Endodermal cell (in vitro differentiated cells): ENCODE results near the gene CNPY3. TPM values are rescaled to one million over a fixed set of nuclear protein-coding genes. Genes with fewer than 3 reads are reported as not detected.

Source experiments
- DNase-seq: peaks from one replicate; pipeline ENCODE4 v3.0.0-alpha.2; 2017
- H3K27ac ChIP-seq: 2 replicates; pipeline ENCODE4 v1.5.1; 2013; ENCODE audit warnings: mild to moderate bottlenecking, low read depth, low read length, moderate library complexity
- H3K27me3 ChIP-seq: 2 replicates; pipeline ENCODE4 v1.6.1; 2013; ENCODE audit warnings: mild to moderate bottlenecking, low read length, moderate library complexity; ENCODE audit not compliant: insufficient read depth, control insufficient read depth, poor library complexity, severe bottlenecking
- H3K36me3 ChIP-seq: 2 replicates; pipeline ENCODE4 v1.7.0; 2013; ENCODE audit warnings: mild to moderate bottlenecking, low read length, moderate library complexity; ENCODE audit not compliant: control insufficient read depth, insufficient read depth
- H3K4me1 ChIP-seq: one replicate; pipeline ENCODE4 v1.7.0; 2013; ENCODE audit warnings: low read length; ENCODE audit not compliant: control insufficient read depth, insufficient read depth
- H3K4me3 ChIP-seq: 2 replicates; pipeline ENCODE4 v1.5.1; 2013; ENCODE audit warnings: mild to moderate bottlenecking, low read length, moderate library complexity
- H3K9ac ChIP-seq: 2 replicates; pipeline ENCODE4 v1.6.1; 2013; ENCODE audit warnings: mild to moderate bottlenecking, low read length, moderate library complexity; ENCODE audit not compliant: poor library complexity, severe bottlenecking; ENCODE audit errors: extremely low read depth
- H3K9me3 ChIP-seq: 2 replicates; pipeline ENCODE4 v1.6.1; 2013; ENCODE audit warnings: mild to moderate bottlenecking, low read length, moderate library complexity; ENCODE audit not compliant: control insufficient read depth
- H3K27ac Mint-ChIP-seq: 2 replicates; pipeline ENCODE4 v1.8.0; 2020; ENCODE audit warnings: mixed read lengths
- H3K27me3 Mint-ChIP-seq: 2 replicates; pipeline ENCODE4 v1.8.0; 2021; ENCODE audit warnings: mild to moderate bottlenecking, mixed read lengths; ENCODE audit not compliant: insufficient read depth
- H3K36me3 Mint-ChIP-seq: 2 replicates; pipeline ENCODE4 v1.8.0; 2020; ENCODE audit warnings: low read depth, mixed read lengths
- H3K4me1 Mint-ChIP-seq: 2 replicates; pipeline ENCODE4 v1.8.0; 2020; ENCODE audit warnings: mixed read lengths
- H3K4me3 Mint-ChIP-seq: 2 replicates; pipeline ENCODE4 v1.8.0; 2020; ENCODE audit warnings: mild to moderate bottlenecking, moderate library complexity, mixed read lengths
- H3K9me3 Mint-ChIP-seq: 2 replicates; pipeline ENCODE4 v1.8.0; 2020; ENCODE audit warnings: mild to moderate bottlenecking, mixed read lengths
- WGBS, 2 experiments: methylation state at CpG; one replicate each; pipeline versions ENCODE4 v1.1.5 to v1.1.7; 2013; ENCODE audit warnings: missing lambda C conversion rate in 2 of 2, mixed read lengths in 1 of 2; ENCODE audit not compliant: insufficient coverage in 1 of 2, insufficient read length in 1 of 2; 5-methylcytosine and 5-hydroxymethylcytosine counted together
- total RNA-seq, 2 donors: library from RNA; stranded (reverse); fragmentation: NEBNext Ultra II Directional in 1 of 2; extraction: Animal tissue kit (Norgen Biotek cat#: 25700) in 1 of 2; gene quantifications; 2 replicates in 1 of 2; 3 replicates in 1 of 2; pipeline ENCODE4 v1.2.1, GENCODE V29; 2021
- TF ChIP-seq, protein P1 (sequence below): fragments of 200-600 bp; sonication (generic); conservative IDR thresholded peaks from 2 replicates; pipeline ENCODE4 v1.5.0; 2021; ENCODE audit warnings: antibody characterized with exemption, mild to moderate bottlenecking

CNPY3 gene
- total RNA-seq, 2 donors from 2014 or later, result 72.7 to 73.6 TPM

DNA sequence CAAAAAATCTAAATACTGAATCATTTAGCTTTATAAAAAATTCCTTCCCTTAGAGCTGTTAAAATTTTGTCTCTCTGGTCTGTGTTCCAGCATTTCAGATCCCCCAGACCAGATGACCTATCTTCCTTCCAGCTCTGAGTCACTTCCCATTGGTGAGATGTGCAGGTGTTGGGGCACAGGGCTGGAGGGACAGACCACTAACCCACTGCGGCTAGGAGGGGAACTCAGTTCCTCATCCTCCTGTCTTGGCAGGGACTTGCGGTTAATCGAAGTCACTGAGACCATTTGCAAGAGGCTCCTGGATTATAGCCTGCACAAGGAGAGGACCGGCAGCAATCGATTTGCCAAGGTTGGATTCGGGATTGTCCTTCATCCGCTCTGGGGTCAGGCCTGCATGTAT lies 6.0 kb downstream of the CNPY3 start:
- Histone ChIP-seq H3K4me1 (peaks cover 5% of the 10 kb centered on the region), H3K36me3 (peaks cover 62% of the 10 kb centered on the region), H3K27ac (no peak overlapping the region), H3K27me3 (no peaks in the 10 kb centered on the region), H3K9ac (no peak overlapping the region), H3K4me3 (no peak overlapping the region), H3K9me3 (no peaks in the 10 kb centered on the region)
- Mint-ChIP-seq H3K36me3 (peaks cover 60% of the 10 kb centered on the region), H3K4me1 (peaks cover 18% of the 10 kb centered on the region), H3K27ac (no peak overlapping the region), H3K27me3 (no peaks in the 10 kb centered on the region), H3K4me3 (no peak overlapping the region), H3K9me3 (no peaks in the 10 kb centered on the region)
- TF ChIP-seq, protein P1, sequence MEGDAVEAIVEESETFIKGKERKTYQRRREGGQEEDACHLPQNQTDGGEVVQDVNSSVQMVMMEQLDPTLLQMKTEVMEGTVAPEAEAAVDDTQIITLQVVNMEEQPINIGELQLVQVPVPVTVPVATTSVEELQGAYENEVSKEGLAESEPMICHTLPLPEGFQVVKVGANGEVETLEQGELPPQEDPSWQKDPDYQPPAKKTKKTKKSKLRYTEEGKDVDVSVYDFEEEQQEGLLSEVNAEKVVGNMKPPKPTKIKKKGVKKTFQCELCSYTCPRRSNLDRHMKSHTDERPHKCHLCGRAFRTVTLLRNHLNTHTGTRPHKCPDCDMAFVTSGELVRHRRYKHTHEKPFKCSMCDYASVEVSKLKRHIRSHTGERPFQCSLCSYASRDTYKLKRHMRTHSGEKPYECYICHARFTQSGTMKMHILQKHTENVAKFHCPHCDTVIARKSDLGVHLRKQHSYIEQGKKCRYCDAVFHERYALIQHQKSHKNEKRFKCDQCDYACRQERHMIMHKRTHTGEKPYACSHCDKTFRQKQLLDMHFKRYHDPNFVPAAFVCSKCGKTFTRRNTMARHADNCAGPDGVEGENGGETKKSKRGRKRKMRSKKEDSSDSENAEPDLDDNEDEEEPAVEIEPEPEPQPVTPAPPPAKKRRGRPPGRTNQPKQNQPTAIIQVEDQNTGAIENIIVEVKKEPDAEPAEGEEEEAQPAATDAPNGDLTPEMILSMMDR, result no peak
- DNase-seq, result no peak
- WGBS, 2 experiments, result 95 to 96% methylated on average over 7 of the region's 7 CpGs

DNA sequence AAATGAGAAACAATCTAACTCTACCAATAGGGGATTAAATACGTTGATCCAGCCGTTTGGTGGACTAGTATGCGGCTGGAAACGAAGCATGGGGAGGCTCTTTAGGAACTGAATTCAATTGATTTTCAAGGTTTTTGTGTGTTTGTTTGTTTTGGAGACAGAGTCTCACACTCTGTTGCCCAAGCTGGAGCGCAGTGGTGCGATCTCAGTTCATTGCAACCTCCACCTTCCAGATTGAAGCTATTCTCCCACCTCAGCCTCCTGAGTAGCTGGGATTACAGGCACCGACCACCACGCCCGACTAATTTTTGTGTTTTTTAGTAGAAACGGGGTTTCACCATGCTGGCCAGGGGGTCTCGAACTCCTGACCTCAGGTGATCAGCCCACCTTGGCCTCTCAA lies 7.1 kb downstream of the CNPY3 start:
- no peak overlapping the region for H3K27ac ChIP-seq
- H3K36me3 ChIP-seq, result peaks cover 68% of the 10 kb centered on the region
- 95 to 96% methylated on average over 11 of the region's 11 CpGs for WGBS, 2 experiments
- no peak overlapping the region for H3K9ac ChIP-seq
- Mint-ChIP-seq H3K4me1 (peaks cover 12% of the 10 kb centered on the region), H3K27me3 (no peaks in the 10 kb centered on the region), H3K36me3 (peaks cover 62% of the 10 kb centered on the region), H3K4me3 (no peak overlapping the region), H3K9me3 (no peaks in the 10 kb centered on the region), H3K27ac (no peak overlapping the region)
- DNase-seq, result no peak
- no peak overlapping the region for H3K4me3 ChIP-seq
- H3K27me3 ChIP-seq, result no peaks in the 10 kb centered on the region
- TF ChIP-seq, protein P1, result no peak
- H3K9me3 ChIP-seq, result no peaks in the 10 kb centered on the region
- peaks cover 5% of the 10 kb centered on the region for H3K4me1 ChIP-seq

DNA sequence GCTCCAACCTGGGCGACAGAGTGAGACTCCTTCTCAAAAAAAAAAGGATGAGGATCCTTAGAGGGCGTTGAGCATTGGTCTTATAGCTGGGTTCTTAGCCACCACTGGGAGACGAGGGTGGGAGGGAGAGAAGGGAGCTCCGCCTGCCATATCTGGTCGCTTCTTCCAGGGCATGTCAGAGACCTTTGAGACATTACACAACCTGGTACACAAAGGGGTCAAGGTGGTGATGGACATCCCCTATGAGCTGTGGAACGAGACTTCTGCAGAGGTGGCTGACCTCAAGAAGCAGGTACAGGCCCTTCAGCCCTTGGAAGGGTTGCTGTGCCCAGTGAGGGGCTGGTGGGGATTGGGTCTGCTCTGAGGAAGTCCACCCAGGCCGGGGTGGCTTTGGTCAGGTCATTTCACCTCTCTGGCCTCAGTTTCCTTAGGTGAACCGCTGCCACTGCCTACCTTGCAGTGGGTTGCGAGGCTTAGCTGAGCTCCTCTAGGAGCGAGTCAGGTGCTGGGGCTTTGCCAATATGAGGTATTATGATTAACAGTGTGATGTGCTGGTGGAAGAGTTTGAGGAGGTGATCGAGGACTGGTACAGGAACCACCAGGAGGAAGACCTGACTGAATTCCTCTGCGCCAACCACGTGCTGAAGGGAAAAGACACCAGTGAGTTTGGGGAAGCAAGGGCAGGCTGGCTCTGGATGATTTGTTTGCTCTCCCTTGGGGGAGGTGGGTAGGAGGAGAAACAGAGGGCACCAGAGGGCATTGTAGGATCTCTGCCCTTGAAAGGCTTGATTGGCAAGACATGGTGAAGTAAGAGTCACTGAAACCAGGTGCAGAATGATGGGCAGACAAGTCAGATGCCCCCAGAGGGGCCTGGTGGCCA lies 8.5 kb downstream of the CNPY3 start:
- Histone ChIP-seq H3K4me3 (no peak overlapping the region), H3K9me3 (no peaks in the 10 kb centered on the region), H3K27ac (no peak overlapping the region), H3K27me3 (no peaks in the 10 kb centered on the region), H3K36me3 (peaks cover 67% of the 10 kb centered on the region), H3K9ac (no peak overlapping the region), H3K4me1 (peaks cover 5% of the 10 kb centered on the region)
- Mint-ChIP-seq H3K27me3 (no peaks in the 10 kb centered on the region), H3K9me3 (no peaks in the 10 kb centered on the region), H3K4me1 (peaks cover 6% of the 10 kb centered on the region), H3K4me3 (no peak overlapping the region), H3K27ac (no peak overlapping the region), H3K36me3 (peaks cover 61% of the 10 kb centered on the region)
- 92 to 97% methylated on average over 5 to 13 of the region's 13 CpGs for WGBS, 2 experiments
- TF ChIP-seq, protein P1, result no peak
- DNase-seq, result no peak
